MCF 10A (cell line): ENCODE measurements around the gene RPS15. TPM values are rescaled to one million over a fixed set of nuclear protein-coding genes. Genes with fewer than 3 reads are reported as not detected.
A peak's percentile ranks its signal among the peaks of the same experiment; 100 is the strongest.

Experiments used
- BruUV-seq: library from RNA; stranded (reverse); fragments of 400-500 nt; replicated peaks from 2 replicates; lab custom pipeline; 2021; lab: Mats Ljungman, UMichigan
- CTCF ChIA-PET: fragments of 300-600 bp; sonication (Branson Sonifier 250); formaldehyde crosslinking; extraction: SDS; loops from one replicate; lab custom pipeline; 2021; ENCODE audit warnings: antibody characterized with exemption, inconsistent platforms; lab: Yijun Ruan, JAX
- POLR2A ChIA-PET: fragments of 300-600, 350-650 bp; sonication (Branson Sonifier 250); formaldehyde crosslinking; extraction: SDS; loops from one replicate; lab custom pipeline; 2020; ENCODE audit warnings: antibody characterized with exemption, inconsistent platforms; lab: Yijun Ruan, JAX
- DNase-seq: peaks from one replicate; pipeline ENCODE4 v3.0.0-alpha.2; 2018; ENCODE audit not compliant: unreplicated experiment
- H3K27ac Mint-ChIP-seq: one replicate; pipeline ENCODE4 v1.8.0; 2022; ENCODE audit warnings: mild to moderate bottlenecking, low read depth, mixed read lengths; ENCODE audit not compliant: unreplicated experiment
- H3K27me3 Mint-ChIP-seq: one replicate; pipeline ENCODE4 v1.8.0; 2022; ENCODE audit warnings: mixed read lengths; ENCODE audit not compliant: insufficient read depth, unreplicated experiment
- H3K36me3 Mint-ChIP-seq: one replicate; pipeline ENCODE4 v1.8.0; 2022; ENCODE audit warnings: mild to moderate bottlenecking, moderate library complexity, mixed read lengths; ENCODE audit not compliant: insufficient read depth, unreplicated experiment
- H3K4me1 Mint-ChIP-seq: one replicate; pipeline ENCODE4 v1.8.0; 2022; ENCODE audit warnings: mixed read lengths; ENCODE audit not compliant: insufficient read depth, unreplicated experiment
- H3K4me3 Mint-ChIP-seq: one replicate; pipeline ENCODE4 v1.8.0; 2022; ENCODE audit warnings: mild to moderate bottlenecking, moderate library complexity, mixed read lengths; ENCODE audit not compliant: unreplicated experiment
- H3K9me3 Mint-ChIP-seq: one replicate; pipeline ENCODE4 v1.8.0; 2022; ENCODE audit warnings: mixed read lengths; ENCODE audit not compliant: unreplicated experiment
- intact Hi-C: fragments of 100-400 bp; cut with micrococcal nuclease; formaldehyde crosslinking; loops from 2 replicates; pipeline ENCODE4 v1.14.1; 2022
- total RNA-seq: library from RNA; stranded (reverse); gene quantifications from 2 replicates; pipeline ENCODE4 v1.2.3, GENCODE V29; 2022
- TF ChIP-seq, protein P1 (sequence below): fragments of 200-600 bp; IDR thresholded peaks from one replicate; pipeline ENCODE4 v1.8.0; 2022; ENCODE audit warnings: antibody characterized with exemption, mild to moderate bottlenecking; ENCODE audit not compliant: unreplicated experiment

RPS15 gene
- total RNA-seq, 1 experiment from 2014 or later = 1,168 TPM

DNA sequence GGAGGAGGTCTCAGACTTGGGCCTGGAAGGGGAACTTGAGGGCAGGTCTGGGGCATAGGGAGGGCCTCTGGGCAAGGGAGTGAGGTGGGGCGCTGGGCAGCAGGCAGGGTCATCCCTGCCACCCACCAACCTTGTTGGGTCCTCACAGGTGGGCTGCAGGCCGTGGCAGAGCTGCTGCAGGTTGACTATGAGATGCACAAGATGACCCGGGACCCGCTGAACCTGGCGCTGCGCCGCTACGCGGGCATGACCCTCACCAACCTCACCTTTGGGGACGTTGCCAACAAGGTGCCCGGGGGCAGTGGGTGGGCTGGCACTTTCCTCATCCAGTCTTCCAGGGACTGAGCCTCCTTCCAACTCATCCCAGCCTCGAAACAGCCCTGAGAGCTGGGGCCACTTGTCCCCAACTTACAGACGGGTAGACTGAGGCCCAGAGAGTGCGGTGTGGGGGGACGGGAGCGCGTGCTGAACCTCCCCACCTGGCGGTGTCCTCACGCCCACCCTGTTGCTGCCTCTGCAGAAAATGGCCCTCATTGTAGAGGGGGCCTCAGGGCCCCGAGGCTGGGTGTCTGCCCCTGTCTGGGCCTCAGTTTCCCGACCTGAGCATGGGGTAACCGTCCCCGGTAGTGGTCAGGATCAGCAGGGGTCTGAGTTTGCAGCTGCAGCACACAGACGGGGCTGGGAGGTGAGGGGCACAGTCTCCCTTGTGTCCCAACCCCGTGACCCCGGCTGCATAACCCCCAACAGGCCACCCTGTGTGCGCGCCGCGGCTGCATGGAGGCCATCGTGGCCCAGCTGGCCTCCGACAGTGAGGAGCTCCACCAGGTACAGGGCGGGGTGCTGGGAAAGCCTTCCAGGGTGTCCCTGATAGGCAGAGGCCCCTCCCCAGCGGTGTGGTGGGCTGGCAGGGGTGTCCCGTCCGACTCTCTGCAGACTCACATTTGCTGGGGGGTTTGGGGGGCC lies 22.1 kb downstream of the RPS15 start:
- TF ChIP-seq, protein P1, sequence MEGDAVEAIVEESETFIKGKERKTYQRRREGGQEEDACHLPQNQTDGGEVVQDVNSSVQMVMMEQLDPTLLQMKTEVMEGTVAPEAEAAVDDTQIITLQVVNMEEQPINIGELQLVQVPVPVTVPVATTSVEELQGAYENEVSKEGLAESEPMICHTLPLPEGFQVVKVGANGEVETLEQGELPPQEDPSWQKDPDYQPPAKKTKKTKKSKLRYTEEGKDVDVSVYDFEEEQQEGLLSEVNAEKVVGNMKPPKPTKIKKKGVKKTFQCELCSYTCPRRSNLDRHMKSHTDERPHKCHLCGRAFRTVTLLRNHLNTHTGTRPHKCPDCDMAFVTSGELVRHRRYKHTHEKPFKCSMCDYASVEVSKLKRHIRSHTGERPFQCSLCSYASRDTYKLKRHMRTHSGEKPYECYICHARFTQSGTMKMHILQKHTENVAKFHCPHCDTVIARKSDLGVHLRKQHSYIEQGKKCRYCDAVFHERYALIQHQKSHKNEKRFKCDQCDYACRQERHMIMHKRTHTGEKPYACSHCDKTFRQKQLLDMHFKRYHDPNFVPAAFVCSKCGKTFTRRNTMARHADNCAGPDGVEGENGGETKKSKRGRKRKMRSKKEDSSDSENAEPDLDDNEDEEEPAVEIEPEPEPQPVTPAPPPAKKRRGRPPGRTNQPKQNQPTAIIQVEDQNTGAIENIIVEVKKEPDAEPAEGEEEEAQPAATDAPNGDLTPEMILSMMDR = no peak
- POLR2A ChIA-PET = interaction anchor here (1.2 kb wide), 1 partner anchor 11 kb away, joined by 4 read pairs; no protein-coding TSS in a partner anchor
- intact Hi-C loops = no loop called here

DNA sequence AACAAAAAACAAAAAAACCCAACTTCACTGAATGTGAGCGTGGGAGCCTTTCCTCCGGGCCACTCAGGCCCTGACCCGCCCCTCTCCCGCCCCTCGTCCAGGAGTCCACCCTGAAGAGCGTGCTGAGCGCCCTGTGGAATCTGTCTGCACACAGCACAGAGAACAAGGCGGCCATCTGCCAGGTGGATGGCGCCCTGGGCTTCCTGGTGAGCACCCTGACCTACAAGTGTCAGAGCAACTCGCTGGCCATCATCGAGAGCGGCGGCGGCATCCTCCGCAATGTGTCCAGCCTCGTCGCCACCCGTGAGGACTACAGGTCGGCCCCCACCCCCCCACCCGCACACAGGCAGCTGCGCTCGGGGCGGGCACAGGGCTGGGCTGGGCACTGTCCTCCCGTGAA lies 23.7 kb downstream of the RPS15 start:
- POLR2A ChIA-PET = interaction anchor here (1.2 kb wide), 1 partner anchor 10 kb away, joined by 4 read pairs; no protein-coding TSS in a partner anchor
- TF ChIP-seq, protein P1 = no peak
- Mint-ChIP-seq H3K4me3 (no peak overlapping the region), H3K4me1 (no peaks in the 10 kb centered on the region), H3K27ac (no peak overlapping the region), H3K9me3 (no peaks in the 10 kb centered on the region), H3K27me3 (no peaks in the 10 kb centered on the region), H3K36me3 (peaks cover 12% of the 10 kb centered on the region)
- CTCF ChIA-PET = interaction anchor here (0.6 kb wide), 1 partner anchor 9 kb away, joined by 3 read pairs; no protein-coding TSS in a partner anchor
- DNase-seq = no peak
- BruUV-seq = no TSS peak
- intact Hi-C loops = no loop called here

More for the DNA sequence above, 22.1 kb downstream of the RPS15 start:
- Mint-ChIP-seq H3K27me3 (no peaks in the 10 kb centered on the region), H3K9me3 (no peaks in the 10 kb centered on the region), H3K4me1 (no peaks in the 10 kb centered on the region), H3K4me3 (no peak overlapping the region), H3K36me3 (peaks cover 16% of the 10 kb centered on the region), H3K27ac (no peak overlapping the region)
- no peak for DNase-seq
- CTCF ChIA-PET = interaction anchor here (0.6 to 1.0 kb wide), 2 partner anchors 15 to 24 kb away, joined by 4 to 6 read pairs; no protein-coding TSS in a partner anchor
- no TSS peak for BruUV-seq

DNA sequence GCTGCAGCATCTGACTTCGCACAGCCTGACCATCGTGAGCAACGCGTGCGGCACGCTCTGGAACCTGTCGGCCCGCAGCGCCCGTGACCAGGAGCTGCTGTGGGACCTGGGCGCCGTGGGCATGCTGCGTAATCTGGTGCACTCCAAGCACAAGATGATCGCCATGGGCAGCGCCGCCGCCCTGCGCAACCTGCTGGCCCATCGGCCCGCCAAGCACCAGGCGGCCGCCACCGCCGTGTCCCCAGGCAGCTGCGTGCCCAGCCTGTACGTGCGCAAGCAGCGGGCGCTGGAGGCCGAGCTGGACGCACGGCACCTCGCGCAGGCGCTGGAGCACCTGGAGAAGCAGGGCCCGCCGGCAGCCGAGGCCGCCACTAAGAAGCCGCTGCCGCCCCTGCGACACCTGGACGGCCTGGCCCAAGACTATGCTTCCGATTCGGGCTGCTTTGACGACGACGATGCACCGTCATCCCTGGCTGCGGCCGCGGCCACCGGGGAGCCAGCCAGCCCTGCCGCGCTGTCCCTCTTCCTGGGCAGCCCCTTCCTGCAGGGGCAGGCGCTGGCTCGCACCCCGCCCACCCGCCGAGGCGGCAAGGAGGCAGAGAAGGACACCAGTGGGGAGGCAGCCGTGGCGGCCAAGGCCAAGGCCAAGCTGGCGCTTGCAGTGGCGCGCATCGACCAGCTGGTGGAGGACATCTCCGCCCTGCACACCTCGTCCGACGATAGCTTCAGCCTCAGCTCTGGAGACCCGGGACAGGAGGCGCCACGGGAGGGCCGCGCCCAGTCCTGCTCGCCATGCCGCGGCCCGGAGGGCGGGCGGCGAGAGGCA lies 27.2 kb downstream of the RPS15 start:
- TF ChIP-seq, protein P1 = peak; percentile 33
- intact Hi-C loops = loop anchor here (2.0 kb wide), 1 partner anchor 47 kb away; the partner anchor contains the start of gene ADAMTSL5
- ChIA-PET POLR2A (interaction anchor here (0.8 to 1.2 kb wide), 2 partner anchors 11 to 26 kb away, joined by 4 to 5 read pairs; no protein-coding TSS in a partner anchor), CTCF (interaction anchor here (0.5 to 1.2 kb wide), 4 partner anchors 7 to 21 kb away, joined by 3 to 4 read pairs (median 3); no protein-coding TSS in a partner anchor)
- DNase-seq = peak; percentile 55
- no peaks in the 10 kb centered on the region for H3K4me1 Mint-ChIP-seq
- H3K4me3 Mint-ChIP-seq = no peak overlapping the region
- no peaks in the 10 kb centered on the region for H3K9me3 Mint-ChIP-seq
- no TSS peak for BruUV-seq
- peaks cover 12% of the 10 kb centered on the region for H3K36me3 Mint-ChIP-seq
- H3K27ac Mint-ChIP-seq = no peak overlapping the region
- no peaks in the 10 kb centered on the region for H3K27me3 Mint-ChIP-seq
